ENCODE results near the gene MRPS18A. TPM values are rescaled to one million over a fixed set of nuclear protein-coding genes. Genes with fewer than 3 reads are reported as not detected.

Gene MRPS18A
- total and polyA plus RNA-seq, 9 of the 15 experiments (the other 6 are each of a cell fraction or from before 2014, with no cell fraction given) = 87.5 to 243 (median 125) TPM

GRCh38 chr6:43702534-43703440 is 15.2 kb upstream of the MRPS18A start (continued):
- TF ChIP-seq PRMT5 (CRISPR knock-in tag; IDR thresholded peaks at IDR 0.05) (no peak), E4F1 (CRISPR knock-in tag; IDR thresholded peaks at IDR 0.05; ENCODE audit: borderline replicate concordance) (no peak), RFX5 (IDR thresholded peaks at IDR 0.05; ENCODE audit: low read depth, low read length) (no peak), ZBED1 (IDR thresholded peaks at IDR 0.05) (no peak), ATF7 (IDR thresholded peaks at IDR 0.05) (peak; percentile 90), BDP1 (IDR thresholded peaks at IDR 0.05; ENCODE audit: insufficient read depth, insufficient read length) (no peak), SMARCA5 (IDR thresholded peaks at IDR 0.05) (peak; percentile 98), ZBTB2 (IDR thresholded peaks at IDR 0.05) (peak; percentile 67; the same call in 1 of the 2 replicates), POU5F1 (IDR thresholded peaks at IDR 0.05; ENCODE audit: borderline replicate concordance, low read depth, low read length, partially characterized antibody) (no peak), ZNF639 (CRISPR knock-in tag; conservative IDR thresholded peaks at IDR 0.05 in 1 of 2, IDR thresholded peaks at IDR 0.05 in 1 of 2) (no peak; a peak in 1 of 4 replicates), SRSF7 (optimal IDR thresholded peaks at IDR 0.05; ENCODE audit: low read depth, low read length) (no peak), EGR1 (conservative IDR thresholded peaks at IDR 0.05) (peak; percentile 83), SOX6 (IDR thresholded peaks at IDR 0.05) (peak; percentile 72), FOXP4 (CRISPR knock-in tag; IDR thresholded peaks at IDR 0.05; ENCODE audit: borderline replicate concordance) (no peak), RAD21 (CRISPR knock-in tag; conservative IDR thresholded peaks at IDR 0.05 in 1 of 2, IDR thresholded peaks at IDR 0.05 in 1 of 2) (no peak; a peak in 1 of 4 replicates), TCF7L2 (IDR thresholded peaks at IDR 0.05; ENCODE audit: low read depth, low read length) (no peak), SAP30 (IDR thresholded peaks at IDR 0.05; ENCODE audit: borderline replicate concordance, insufficient read depth, low read depth, low read length, poor library complexity, severe bottlenecking) (no peak), MEF2A (IDR thresholded peaks at IDR 0.05; ENCODE audit: control insufficient read depth, low read depth, low read length) (no peak), FOXK1 (CRISPR knock-in tag; IDR thresholded peaks at IDR 0.05; ENCODE audit: borderline replicate concordance) (no peak), KHSRP (IDR thresholded peaks at IDR 0.05) (peak; percentile 61)
